ENCODE measurements around the gene SCD5.

GRCh38 chr4:82611527-82611926 is 187.1 kb downstream of the SCD5 start:
- TF ChIP-seq CTCF (IDR thresholded peaks at IDR 0.05): no peak
- no peak for TF ChIP-seq POLR2A (IDR thresholded peaks at IDR 0.05)

Measured in right lobe of liver (tissue), 4 donors.